H1 (cell line): Measurements from ENCODE around the gene RAD18. TPM values are rescaled to one million over a fixed set of nuclear protein-coding genes. Genes with fewer than 3 reads are reported as not detected.

Source experiments
- CTCF ChIA-PET: fragments of 300-600 bp; sonication (Branson Sonifier 250); formaldehyde crosslinking; loops from one replicate; lab custom pipeline; 2021; ENCODE audit not compliant: partially characterized antibody; lab: Charles Lee
- POLR2A ChIA-PET: fragments of 300-600 bp; sonication (Branson Sonifier 250); formaldehyde crosslinking; loops from one replicate; lab custom pipeline; 2021; ENCODE audit warnings: inconsistent platforms; ENCODE audit not compliant: partially characterized antibody; lab: Charles Lee
- DNase-seq, 2 experiments: peaks; one replicate each; pipeline versions ENCODE4 v3.0.0 to v3.0.0-alpha.2; 2010 to 2022; ENCODE audit warnings: low spot score in 2 of 2, low read depth in 1 of 2, mixed read lengths in 1 of 2
- FAIRE-seq: peaks from 2 replicates; lab custom pipeline; 2011; peaks lifted over from hg19 to GRCh38; lab: Jason Lieb, UNC
- H2AFZ ChIP-seq: 2 replicates; pipeline ENCODE4 v1.8.1; 2012; ENCODE audit warnings: low read length, inconsistent platforms
- H2AK5ac ChIP-seq: 2 replicates; pipeline ENCODE4 v1.6.1; 2013; ENCODE audit warnings: low read depth, low read length
- H2BK120ac ChIP-seq: replicated peaks from 2 replicates; pipeline ENCODE3; 2013; ENCODE audit warnings: low read depth, low read length, inconsistent platforms
- H2BK12ac ChIP-seq: 2 replicates; pipeline ENCODE4 v1.6.1; 2013; ENCODE audit warnings: low read depth, low read length
- H2BK15ac ChIP-seq: 2 replicates; pipeline ENCODE4 v1.6.1; 2013; ENCODE audit warnings: low read length
- H2BK20ac ChIP-seq: 2 replicates; pipeline ENCODE4 v1.6.1; 2013; ENCODE audit warnings: low read length
- H2BK5ac ChIP-seq: 2 replicates; pipeline ENCODE4 v1.6.1; 2013; ENCODE audit warnings: low read depth, low read length
- H3K14ac ChIP-seq: 2 replicates; pipeline ENCODE4 v1.6.1; 2013; ENCODE audit warnings: inconsistent platforms; ENCODE audit not compliant: insufficient read length
- H3K18ac ChIP-seq: 2 replicates; pipeline ENCODE4 v1.6.1; 2013; ENCODE audit warnings: low read length; ENCODE audit errors: extremely low read depth
- H3K23ac ChIP-seq: 2 replicates; pipeline ENCODE4 v1.6.1; 2013; ENCODE audit warnings: inconsistent platforms; ENCODE audit not compliant: insufficient read length
- H3K23me2 ChIP-seq: 2 replicates; pipeline ENCODE4 v1.6.1; 2013; ENCODE audit warnings: low read depth, low read length
- H3K27ac ChIP-seq: 2 replicates; pipeline ENCODE4 v1.6.1; 2011; ENCODE audit warnings: low read depth, low read length, inconsistent platforms
- H3K27me3 ChIP-seq, 4 experiments: replicated peaks in 1 of 4; 1 replicate in 1 of 4; 2 replicates in 3 of 4; pipeline versions ENCODE4 v1.6.1 to v1.8.1; 2011 to 2013; ENCODE audit warnings: low read length in 3 of 4, mild to moderate bottlenecking in 3 of 4, inconsistent platforms in 2 of 4, mixed read lengths in 2 of 4, moderate library complexity in 1 of 4; ENCODE audit not compliant: control insufficient read depth in 3 of 4, insufficient read depth in 3 of 4; ENCODE audit errors: extremely low read depth in 1 of 4
- H3K36me3 ChIP-seq, 4 experiments: 2 replicates each; pipeline versions ENCODE4 v1.6.1 to v1.8.1; 2011 to 2013; ENCODE audit warnings: mild to moderate bottlenecking in 4 of 4, low read length in 3 of 4, moderate library complexity in 2 of 4, control low read depth in 1 of 4, inconsistent platforms in 1 of 4; ENCODE audit not compliant: insufficient read depth in 4 of 4, control insufficient read depth in 2 of 4
- H3K4ac ChIP-seq: replicated peaks from 2 replicates; pipeline ENCODE3; 2013; ENCODE audit warnings: low read length, low read depth, mixed read lengths, inconsistent platforms; ENCODE audit not compliant: insufficient read length
- H3K4me1 ChIP-seq, 4 experiments: replicated peaks in 1 of 4; 1 replicate in 1 of 4; 2 replicates in 3 of 4; pipeline versions ENCODE4 v1.6.1 to v1.8.1; 2011 to 2013; ENCODE audit warnings: low read length in 3 of 4, inconsistent platforms in 2 of 4, mixed read lengths in 1 of 4; ENCODE audit not compliant: insufficient read depth in 4 of 4, control insufficient read depth in 3 of 4
- H3K4me2 ChIP-seq, 2 experiments: 2 replicates each; pipeline versions ENCODE4 v1.6.1 to v1.8.1; 2011 to 2013; ENCODE audit warnings: low read depth in 2 of 2, low read length in 2 of 2, control low read depth in 1 of 2, inconsistent platforms in 1 of 2, mild to moderate bottlenecking in 1 of 2; ENCODE audit not compliant: insufficient read depth in 1 of 2
- H3K4me3 ChIP-seq, 4 experiments: fragments of 200-600, 300-600 bp in 1 of 4; sonication (generic), shearing (Covaris generic), sonication (Bioruptor Twin) in 1 of 4; 2 replicates each; pipeline versions ENCODE4 v1.5.1 to v1.8.1; 2011 to 2016; ENCODE audit warnings: low read length in 4 of 4, low read depth in 3 of 4, control low read depth in 2 of 4, inconsistent platforms in 2 of 4, mild to moderate bottlenecking in 2 of 4, mixed read lengths in 1 of 4, moderate library complexity in 1 of 4; ENCODE audit not compliant: insufficient read depth in 2 of 4; ENCODE audit errors: extremely low read depth in 1 of 4
- H3K56ac ChIP-seq: replicated peaks from 2 replicates; pipeline ENCODE3; 2013; ENCODE audit warnings: low read depth, mild to moderate bottlenecking, mixed read lengths, low read length, inconsistent platforms; ENCODE audit not compliant: insufficient read length
- H3K79me1 ChIP-seq: 2 replicates; pipeline ENCODE4 v1.6.1; 2013; ENCODE audit warnings: low read depth, low read length, control low read depth
- H3K79me2 ChIP-seq, 2 experiments: 2 replicates each; pipeline versions ENCODE4 v1.6.1 to v1.8.1; 2012 to 2013; ENCODE audit warnings: low read length in 2 of 2, mild to moderate bottlenecking in 2 of 2, inconsistent platforms in 1 of 2; ENCODE audit not compliant: insufficient read depth in 2 of 2, control insufficient read depth in 1 of 2
- H3K9ac ChIP-seq, 4 experiments: replicated peaks in 1 of 4; 1 replicate in 1 of 4; 2 replicates in 3 of 4; pipeline versions ENCODE4 v1.6.1 to v1.8.1; 2011 to 2013; ENCODE audit warnings: low read depth in 3 of 4, low read length in 3 of 4, control low read depth in 2 of 4, mild to moderate bottlenecking in 2 of 4, moderate library complexity in 2 of 4, inconsistent platforms in 1 of 4; ENCODE audit errors: extremely low read depth in 1 of 4
- H3K9me3 ChIP-seq, 2 experiments: 2 replicates each; pipeline versions ENCODE4 v1.6.1 to v1.8.1; 2012 to 2013; ENCODE audit warnings: mild to moderate bottlenecking in 2 of 2, moderate library complexity in 2 of 2, control low read depth in 1 of 2, inconsistent platforms in 1 of 2, low read depth in 1 of 2, low read length in 1 of 2, mixed read lengths in 1 of 2; ENCODE audit not compliant: insufficient read depth in 2 of 2
- H4K20me1 ChIP-seq, 2 experiments: replicated peaks in 1 of 2; 2 replicates each; pipeline versions ENCODE3 to v1.8.1; 2011 to 2013; ENCODE audit warnings: inconsistent platforms in 2 of 2, low read length in 2 of 2, mild to moderate bottlenecking in 1 of 2; ENCODE audit not compliant: insufficient read depth in 2 of 2, control insufficient read depth in 1 of 2
- H4K5ac ChIP-seq: 2 replicates; pipeline ENCODE4 v1.6.1; 2013; ENCODE audit warnings: low read length, low read depth, mixed read lengths, inconsistent platforms; ENCODE audit not compliant: insufficient read length
- H4K8ac ChIP-seq: 2 replicates; pipeline ENCODE4 v1.8.0; 2013; ENCODE audit warnings: mild to moderate bottlenecking, moderate library complexity, low read length, inconsistent platforms; ENCODE audit not compliant: insufficient read depth; ENCODE audit errors: extremely low read depth
- H4K91ac ChIP-seq: replicated peaks from 2 replicates; pipeline ENCODE3; 2013; ENCODE audit warnings: low read length, mixed read lengths, inconsistent platforms; ENCODE audit not compliant: insufficient read length
- ASH2L ChIP-seq: fragments of 200-600, 300-600 bp; sonication (generic); IDR thresholded peaks from one replicate; pipeline ENCODE4 v1.7.1; 2017; ENCODE audit warnings: low read length
- BACH1 ChIP-seq: IDR thresholded peaks from 2 replicates; pipeline ENCODE4 v1.6.1; 2012; ENCODE audit warnings: low read length, improper control_type of control experiment
- CBX8 ChIP-seq: fragments of 300-800, 300-1000 bp; sonication (generic); IDR thresholded peaks from 2 replicates; pipeline ENCODE4 v1.7.1; 2016; ENCODE audit warnings: low read depth, low read length, borderline replicate concordance
- E2F6 ChIP-seq: IDR thresholded peaks from 2 replicates; pipeline ENCODE4 v1.6.1; 2012; ENCODE audit warnings: inconsistent platforms
- GABPA ChIP-seq: IDR thresholded peaks from 2 replicates; pipeline ENCODE4 v1.6.1; 2011; ENCODE audit warnings: mild to moderate bottlenecking, low read length, moderate library complexity, borderline replicate concordance; ENCODE audit not compliant: insufficient read depth
- HDAC2 ChIP-seq, 2 experiments: fragments of 300-600 bp in 1 of 2; sonication (generic) in 1 of 2; IDR thresholded peaks; 2 replicates each; pipeline ENCODE4 v1.6.1; 2011 to 2012; ENCODE audit warnings: low read depth in 2 of 2, low read length in 2 of 2, mild to moderate bottlenecking in 2 of 2, moderate library complexity in 2 of 2, borderline replicate concordance in 1 of 2, inconsistent platforms in 1 of 2
- JUN ChIP-seq: IDR thresholded peaks from 2 replicates; pipeline ENCODE4 v1.6.1; 2011; ENCODE audit warnings: low read depth, mild to moderate bottlenecking, improper control_type of control experiment, low read length
- NRF1 ChIP-seq: IDR thresholded peaks from 2 replicates; pipeline ENCODE4 v1.6.1; 2011; ENCODE audit warnings: mild to moderate bottlenecking, low read depth, low read length, improper control_type of control experiment
- POLR2AphosphoS5 ChIP-seq: IDR thresholded peaks from 2 replicates; pipeline ENCODE4 v1.6.1; 2011; ENCODE audit warnings: low read depth, low read length
- RBBP5 ChIP-seq: IDR thresholded peaks from 2 replicates; pipeline ENCODE4 v1.7.1; 2012; ENCODE audit warnings: low read depth, mild to moderate bottlenecking, inconsistent platforms, low read length, moderate library complexity, borderline replicate concordance
- TCF12 ChIP-seq: IDR thresholded peaks from 2 replicates; pipeline ENCODE4 v1.6.1; 2011; ENCODE audit warnings: low read depth, mild to moderate bottlenecking, low read length
- TEAD4 ChIP-seq: IDR thresholded peaks from 2 replicates; pipeline ENCODE4 v1.6.1; 2012; ENCODE audit warnings: low read depth, low read length, inconsistent platforms, mixed read lengths
- ZNF274 ChIP-seq: IDR thresholded peaks from 2 replicates; pipeline ENCODE4 v1.7.0; 2012; ENCODE audit warnings: low read length, borderline replicate concordance; ENCODE audit errors: extremely low read depth
- WGBS, 2 experiments: shearing (Covaris generic) in 1 of 2; methylation state at CpG; one replicate each; pipeline versions ENCODE4 v1.1.6 to v1.1.7; 2013 to 2015; ENCODE audit warnings: low lambda C conversion rate in 2 of 2, mixed read lengths in 2 of 2, inconsistent platforms in 1 of 2, low coverage in 1 of 2, missing lambda C conversion rate in 1 of 2; ENCODE audit not compliant: insufficient replicate concordance in 2 of 2, insufficient coverage in 1 of 2, insufficient read length in 1 of 2; ENCODE audit errors: extremely low coverage in 1 of 2, missing lambda C conversion rate in 1 of 2; 5-methylcytosine and 5-hydroxymethylcytosine counted together
- polyA plus RNA-seq, 7 experiments: library from polyadenylated mRNA; depleted of rRNA in 3 of 7; stranded (reverse) in 5 of 7; unstranded in 2 of 7; fragments of >200 nt in 5 of 7; fragments of 200-250 nt in 2 of 7; gene quantifications; 1 replicate in 5 of 7; 2 replicates in 1 of 7; 4 replicates in 1 of 7; pipeline versions ENCODE4 v1.2.1 to v1.2.3, GENCODE V29; 2011 to 2013; ENCODE audit warnings: missing spikeins in 2 of 7, mixed read lengths in 2 of 7
- total RNA-seq: library from RNA; stranded (reverse); fragmentation: NEBNext Ultra II Directional; extraction: Animal tissue kit (Norgen Biotek cat#: 25700); gene quantifications from 2 replicates; pipeline ENCODE4 v1.2.1, GENCODE V29; 2021

The RAD18 gene
- total and polyA plus RNA-seq, 2 of the 8 experiments (the other 6 are each of a cell fraction or from before 2014, with no cell fraction given), result 13.0 to 23.2 TPM

DNA sequence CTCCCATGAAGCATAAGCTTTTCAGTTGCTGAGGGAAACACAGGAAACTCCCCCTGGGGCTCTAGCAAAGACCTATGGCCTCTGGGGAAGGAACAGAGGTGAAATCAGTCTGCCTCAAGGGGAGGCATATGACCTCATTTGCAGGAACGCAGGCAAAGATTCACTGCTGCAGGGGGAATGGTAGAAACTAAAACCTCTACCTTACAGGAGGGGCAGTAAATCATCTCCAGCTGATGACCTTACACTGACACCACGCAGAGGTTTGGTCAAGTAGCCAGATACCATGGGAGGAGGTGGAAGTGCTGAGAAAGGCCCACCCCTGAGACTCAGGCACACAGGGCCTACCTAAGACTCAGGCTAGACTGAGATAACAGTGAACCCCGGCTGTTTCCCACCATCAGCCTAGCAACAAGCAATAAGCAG is 81.1 kb downstream of the RAD18 start:
- Histone ChIP-seq H3K56ac (no peak overlapping the region), H2AFZ (no peak overlapping the region), H3K4me2 (no peak overlapping the region), H3K9me3 (no peaks in the 10 kb centered on the region), H3K23ac (no peak overlapping the region), H3K23me2 (no peaks in the 10 kb centered on the region), H3K18ac (no peak overlapping the region), H3K14ac (no peak overlapping the region), H3K9ac (no peak overlapping the region), H2BK5ac (peak overlapping the region; percentile 58; the same call in 1 of the 2 replicates), H3K79me2 (no peaks in the 10 kb centered on the region), H3K4ac (no peak overlapping the region), H4K20me1 (peaks cover 0 to 2% of the 10 kb centered on the region in 2 experiments), H2BK120ac (no peak overlapping the region), H2BK12ac (0 out of 2 replicates have a peak overlapping the region, but pooled peaks have one; percentile 14), H4K8ac (no peak overlapping the region), H3K27ac (peak overlapping the region; percentile 32; the same call in 1 of the 2 replicates), H3K79me1 (no peaks in the 10 kb centered on the region), H3K36me3 (peaks cover 0 to 13% (median 4%) of the 10 kb centered on the region in 4 experiments; a peak in 5 of 8 replicates), H3K4me3 (no peak overlapping the region), H2BK15ac (no peak overlapping the region; the same call in 1 of the 2 replicates), H2BK20ac (no peak overlapping the region), H3K27me3 (no peaks in the 10 kb centered on the region), H4K5ac (no peak overlapping the region), H2AK5ac (no peak overlapping the region), H3K4me1 (peaks cover 0 to 8% (median 4%) of the 10 kb centered on the region in 4 experiments; a peak in 5 of 7 replicates), H4K91ac (no peak overlapping the region)
- DNase-seq (no peak), FAIRE-seq (no peak)
- CTCF ChIA-PET, result interaction anchor here (0.5 to 1.2 kb wide), 5 partner anchors 10 to 134 kb away, joined by 3 to 5 read pairs (median 3); partner anchors contain the start of gene OXTR
- WGBS, 2 experiments, result 66% methylated on average over 3 of the region's 3 CpGs; no CpG with 5 or more reads in 1 of the 2 experiments
- POLR2A ChIA-PET, result interaction anchor here (1.5 kb wide), 1 partner anchor 9 kb away, joined by 5 read pairs; no protein-coding TSS in a partner anchor
- no peak for TF ChIP-seq HDAC2 (IDR thresholded peaks at IDR 0.05; ENCODE audit: borderline replicate concordance in 1 of 2, low read depth in 2 of 2, low read length in 2 of 2)
- TF ChIP-seq TCF12, result no peak
- TF ChIP-seq RBBP5, result no peak
- TF ChIP-seq TEAD4, result no peak
- no peak for TF ChIP-seq GABPA
- TF ChIP-seq ZNF274, result no peak
- no peak for TF ChIP-seq BACH1
- no peak for TF ChIP-seq NRF1
- TF ChIP-seq CBX8, result no peak
- no peak for TF ChIP-seq E2F6
- no peak for TF ChIP-seq POLR2AphosphoS5
- no peak for TF ChIP-seq JUN
- no peak for TF ChIP-seq ASH2L
